ENCODE data around the gene TNFRSF19.

TNFRSF19 gene

DNA sequence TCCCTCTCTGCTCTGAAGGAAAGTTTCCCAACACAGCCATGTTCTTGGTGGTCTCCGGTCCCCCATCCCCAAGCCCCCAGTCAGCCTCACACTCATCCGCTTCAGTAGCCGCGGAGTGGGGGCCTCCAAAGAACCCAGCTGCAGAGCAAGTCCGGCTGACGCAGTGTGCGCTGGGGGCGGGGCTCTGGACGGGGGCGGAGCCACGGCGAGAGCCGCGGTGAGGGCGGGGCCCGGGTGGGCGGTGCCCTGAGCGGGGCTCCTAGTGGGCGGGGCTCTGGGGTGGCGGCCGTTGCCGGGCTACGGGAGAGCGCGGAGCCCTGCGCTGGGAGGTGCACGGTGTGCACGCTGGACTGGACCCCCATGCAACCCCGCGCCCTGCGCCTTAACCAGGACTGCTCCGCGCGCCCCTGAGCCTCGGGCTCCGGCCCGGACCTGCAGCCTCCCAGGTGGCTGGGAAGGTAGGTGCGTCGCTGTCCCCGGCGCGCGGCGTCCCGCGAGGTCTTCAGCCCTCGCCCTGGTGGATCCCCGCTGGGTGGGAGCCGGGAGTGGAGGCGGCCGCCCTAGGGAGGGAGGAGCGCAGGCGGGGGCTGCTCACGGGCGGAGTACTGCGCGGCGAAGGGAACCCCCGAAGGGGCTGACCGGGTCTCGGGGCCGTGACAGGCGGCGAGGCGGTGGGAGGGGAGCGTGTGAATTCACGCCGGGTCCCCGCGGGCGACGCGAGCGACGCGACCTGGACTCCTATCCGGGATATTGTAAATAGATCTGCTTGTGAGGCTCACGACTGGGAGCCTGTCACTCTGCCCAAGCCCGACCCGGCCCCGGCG lies 9.1 kb downstream of the TNFRSF19 start:
- TF ChIP-seq, protein P1, sequence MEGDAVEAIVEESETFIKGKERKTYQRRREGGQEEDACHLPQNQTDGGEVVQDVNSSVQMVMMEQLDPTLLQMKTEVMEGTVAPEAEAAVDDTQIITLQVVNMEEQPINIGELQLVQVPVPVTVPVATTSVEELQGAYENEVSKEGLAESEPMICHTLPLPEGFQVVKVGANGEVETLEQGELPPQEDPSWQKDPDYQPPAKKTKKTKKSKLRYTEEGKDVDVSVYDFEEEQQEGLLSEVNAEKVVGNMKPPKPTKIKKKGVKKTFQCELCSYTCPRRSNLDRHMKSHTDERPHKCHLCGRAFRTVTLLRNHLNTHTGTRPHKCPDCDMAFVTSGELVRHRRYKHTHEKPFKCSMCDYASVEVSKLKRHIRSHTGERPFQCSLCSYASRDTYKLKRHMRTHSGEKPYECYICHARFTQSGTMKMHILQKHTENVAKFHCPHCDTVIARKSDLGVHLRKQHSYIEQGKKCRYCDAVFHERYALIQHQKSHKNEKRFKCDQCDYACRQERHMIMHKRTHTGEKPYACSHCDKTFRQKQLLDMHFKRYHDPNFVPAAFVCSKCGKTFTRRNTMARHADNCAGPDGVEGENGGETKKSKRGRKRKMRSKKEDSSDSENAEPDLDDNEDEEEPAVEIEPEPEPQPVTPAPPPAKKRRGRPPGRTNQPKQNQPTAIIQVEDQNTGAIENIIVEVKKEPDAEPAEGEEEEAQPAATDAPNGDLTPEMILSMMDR (IDR thresholded peaks at IDR 0.05; ENCODE audit: insufficient read depth, missing control alignments), result no peak
- no peak for FAIRE-seq
- DNase-seq (ENCODE audit: insufficient read length, low spot score), result peak; percentile 49

DNA sequence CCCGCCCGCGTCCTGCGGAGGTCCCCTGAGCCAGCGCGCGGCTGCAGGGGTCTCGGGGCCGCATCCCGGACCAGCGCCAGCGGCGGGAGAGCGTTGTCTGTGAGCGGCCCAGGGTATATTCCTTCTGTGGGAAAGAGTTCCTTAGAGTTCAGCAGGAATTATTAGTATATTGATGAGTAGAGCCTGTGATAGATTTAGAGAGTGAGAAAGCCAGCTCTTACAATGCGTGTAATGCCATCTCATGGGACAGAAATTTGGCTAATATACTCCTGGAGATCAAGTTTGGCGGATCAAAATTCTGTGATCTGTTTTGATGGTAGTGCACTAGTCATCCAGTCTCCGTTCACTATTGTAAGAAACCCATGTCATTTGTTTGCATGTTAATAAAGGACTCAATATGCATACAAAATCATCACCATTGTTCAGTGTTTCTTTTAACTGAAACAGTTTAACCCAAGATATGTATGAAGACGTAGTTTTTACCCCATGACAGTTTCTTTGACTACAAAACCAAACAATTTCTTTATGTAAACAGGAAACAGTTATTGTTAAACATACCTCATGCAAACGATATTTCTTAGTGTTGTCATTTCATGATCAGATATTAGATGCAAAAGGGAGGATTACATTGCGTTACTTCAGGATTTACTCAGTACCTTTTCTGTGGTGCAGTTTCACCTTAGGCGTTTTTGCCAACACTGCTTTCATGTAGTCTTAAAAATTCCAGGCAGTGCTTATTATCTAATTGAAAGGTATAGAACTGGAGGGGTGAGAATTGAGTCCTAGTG lies 9.9 kb downstream of the TNFRSF19 start:
- FAIRE-seq (peak; percentile 53), DNase-seq (ENCODE audit: insufficient read length, low spot score) (no peak)
- TF ChIP-seq, protein P1 (IDR thresholded peaks at IDR 0.05; ENCODE audit: insufficient read depth, missing control alignments), result no peak

DNA sequence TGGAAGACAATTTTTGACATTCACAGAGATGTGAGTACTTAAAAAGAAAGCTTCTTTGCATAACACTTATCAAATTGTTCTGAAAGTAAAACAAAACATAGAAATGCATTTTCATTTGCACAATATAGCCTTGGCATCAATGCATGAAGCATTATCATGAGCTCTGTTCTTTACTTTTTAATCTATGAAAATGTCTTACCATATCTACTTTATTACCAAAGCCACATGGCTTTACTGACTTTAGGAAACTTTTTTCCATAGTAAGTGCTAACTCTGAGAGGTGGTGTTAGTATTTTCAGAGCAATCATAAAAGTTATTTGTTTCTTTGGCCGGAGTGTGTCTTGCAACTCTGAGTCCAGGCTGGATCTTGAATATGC lies 10.5 kb downstream of the TNFRSF19 start:
- TF ChIP-seq, protein P1 (IDR thresholded peaks at IDR 0.05; ENCODE audit: insufficient read depth, missing control alignments), result no peak
- FAIRE-seq (no peak), DNase-seq (ENCODE audit: insufficient read length, low spot score) (no peak)

DNA sequence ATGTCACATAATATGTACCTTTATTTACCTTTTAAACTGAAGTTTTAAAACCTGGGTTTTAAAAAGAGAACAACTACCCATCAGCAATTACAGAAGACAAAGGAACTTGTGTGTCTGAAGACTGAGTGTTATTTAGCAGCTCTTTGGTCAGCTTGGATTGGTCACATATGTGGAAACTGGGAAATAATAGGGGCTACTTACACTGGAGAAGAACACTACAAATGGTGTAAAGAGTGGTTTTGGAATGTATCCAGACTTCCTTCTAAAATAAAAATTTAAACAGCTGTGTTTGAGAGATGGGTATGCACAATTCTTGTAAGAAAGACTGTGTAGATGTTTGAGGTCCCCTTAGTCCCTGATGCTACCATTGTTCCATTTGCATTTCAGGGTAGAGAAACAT lies 13.3 kb downstream of the TNFRSF19 start:
- FAIRE-seq, result no peak
- TF ChIP-seq, protein P1 (IDR thresholded peaks at IDR 0.05; ENCODE audit: insufficient read depth, missing control alignments), result no peak
- no peak for DNase-seq (ENCODE audit: insufficient read length, low spot score)

DNA sequence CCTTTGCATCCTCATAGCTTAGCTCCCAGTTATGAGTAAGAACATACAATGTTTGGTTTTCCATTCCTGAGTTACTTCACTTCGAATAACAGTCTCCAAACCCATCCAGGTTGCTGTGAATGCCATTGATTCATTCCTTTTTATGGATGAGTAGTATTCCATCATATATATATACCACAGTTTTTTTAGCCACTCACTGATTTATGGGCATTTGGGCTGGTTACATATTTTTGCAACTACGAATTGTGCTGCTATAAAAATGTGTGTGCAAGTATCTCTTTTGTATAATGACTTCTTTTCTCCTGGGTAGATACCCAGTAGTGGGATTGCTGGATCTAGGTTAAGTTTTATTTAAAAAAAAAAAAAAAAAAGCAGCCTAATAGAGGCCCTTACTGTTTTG lies 14.1 kb downstream of the TNFRSF19 start:
- TF ChIP-seq, protein P1 (IDR thresholded peaks at IDR 0.05; ENCODE audit: insufficient read depth, missing control alignments), result no peak
- DNase-seq (ENCODE audit: insufficient read length, low spot score) (no peak), FAIRE-seq (no peak)

- FAIRE-seq (no peak), DNase-seq (ENCODE audit: insufficient read length, low spot score) (no peak)
- TF ChIP-seq, protein P1 (IDR thresholded peaks at IDR 0.05; ENCODE audit: insufficient read depth, missing control alignments), result no peak
These were observed 16.1 kb downstream of the TNFRSF19 start for GRCh38 chr13:23586336-23586735.

DNA sequence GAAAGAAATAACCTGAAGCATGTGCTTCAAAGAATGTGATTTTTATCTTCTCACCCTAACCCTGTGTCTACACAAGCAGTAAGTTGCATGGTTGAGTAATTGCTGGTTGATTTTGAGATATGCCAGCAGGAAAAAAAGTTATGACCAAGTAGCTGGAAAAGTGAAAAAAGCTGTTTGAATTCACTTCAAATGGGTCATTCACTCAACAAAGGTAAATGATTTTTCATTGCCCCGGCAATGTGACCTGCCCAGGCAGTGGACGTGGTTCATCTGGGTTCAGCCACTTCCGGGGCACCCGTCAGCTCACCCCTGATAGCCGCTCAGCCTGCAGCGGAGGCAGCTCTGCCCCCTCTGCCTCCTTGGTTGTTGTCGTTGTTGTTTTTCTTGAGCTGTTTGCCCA lies 18.5 kb downstream of the TNFRSF19 start:
- DNase-seq (ENCODE audit: insufficient read length, low spot score) (no peak), FAIRE-seq (no peak)
- TF ChIP-seq, protein P1 (IDR thresholded peaks at IDR 0.05; ENCODE audit: insufficient read depth, missing control alignments), result no peak

Data from D721Med (cell line).